ENCODE measurements around the gene KCNQ2.

- no peak for TF ChIP-seq EZH2phosphoT487 (conservative IDR thresholded peaks at IDR 0.05; ENCODE audit: low read length)
- TF ChIP-seq CTCF (IDR thresholded peaks at IDR 0.05; ENCODE audit: insufficient read depth, low read length, poor library complexity, severe bottlenecking), result no peak
These were observed 2.0 kb downstream of the KCNQ2 start for GRCh38 chr20:63470410-63470809.

Data from SU-DHL-6 (cell line).